ENCODE results near the gene FGG. TPM values are rescaled to one million over a fixed set of nuclear protein-coding genes. Genes with fewer than 3 reads are reported as not detected.

The FGG gene
- total RNA-seq, 1 donor from 2014 or later: not detected

- DNase-seq (ENCODE audit: low read depth): no peak
- Histone ChIP-seq H3K4me3 (ENCODE audit: low read depth, low read length) (no peak overlapping the region), H3K27me3 (ENCODE audit: control insufficient read depth, insufficient read depth, low read length) (no peaks in the 10 kb centered on the region), H3K36me3 (ENCODE audit: control insufficient read depth, insufficient read depth, low read length) (no peaks in the 10 kb centered on the region)
- no peak for TF ChIP-seq CTCF (IDR thresholded peaks at IDR 0.05; ENCODE audit: insufficient read depth, low read length, poor library complexity, severe bottlenecking)
Measured at GRCh38 chr4:154578919-154579318, 33.5 kb downstream of the FGG start.

GRCh38 chr4:154577324-154577723, 35.1 kb downstream of the FGG start:
- no peak for TF ChIP-seq CTCF (IDR thresholded peaks at IDR 0.05; ENCODE audit: insufficient read depth, low read length, poor library complexity, severe bottlenecking)
- no peak for DNase-seq (ENCODE audit: low read depth)
- Histone ChIP-seq H3K36me3 (ENCODE audit: control insufficient read depth, insufficient read depth, low read length) (no peaks in the 10 kb centered on the region), H3K4me3 (ENCODE audit: low read depth, low read length) (no peak overlapping the region), H3K27me3 (ENCODE audit: control insufficient read depth, insufficient read depth, low read length) (no peaks in the 10 kb centered on the region)

GRCh38 chr4:154574311-154574710, 38.1 kb downstream of the FGG start:
- Histone ChIP-seq H3K4me3 (ENCODE audit: low read depth, low read length) (no peak overlapping the region), H3K36me3 (ENCODE audit: control insufficient read depth, insufficient read depth, low read length) (no peaks in the 10 kb centered on the region), H3K27me3 (ENCODE audit: control insufficient read depth, insufficient read depth, low read length) (no peaks in the 10 kb centered on the region)
- no peak for TF ChIP-seq CTCF (IDR thresholded peaks at IDR 0.05; ENCODE audit: insufficient read depth, low read length, poor library complexity, severe bottlenecking)
- no peak for DNase-seq (ENCODE audit: low read depth)

GRCh38 chr4:154573190-154573870, 39.1 kb downstream of the FGG start:
- DNase-seq (ENCODE audit: low read depth): no peak
- Histone ChIP-seq H3K4me3 (ENCODE audit: low read depth, low read length) (no peak overlapping the region), H3K27me3 (ENCODE audit: control insufficient read depth, insufficient read depth, low read length) (no peaks in the 10 kb centered on the region), H3K36me3 (ENCODE audit: control insufficient read depth, insufficient read depth, low read length) (no peaks in the 10 kb centered on the region)
- no peak for TF ChIP-seq CTCF (IDR thresholded peaks at IDR 0.05; ENCODE audit: insufficient read depth, low read length, poor library complexity, severe bottlenecking)

GRCh38 chr4:154569584-154569983, 42.9 kb downstream of the FGG start:
- DNase-seq (ENCODE audit: low read depth): no peak
- TF ChIP-seq CTCF (IDR thresholded peaks at IDR 0.05; ENCODE audit: insufficient read depth, low read length, poor library complexity, severe bottlenecking): no peak
- no peaks in the 10 kb centered on the region for H3K36me3 ChIP-seq (ENCODE audit: control insufficient read depth, insufficient read depth, low read length)

GRCh38 chr4:154569028-154569427, 43.4 kb downstream of the FGG start:
- Histone ChIP-seq H3K36me3 (ENCODE audit: control insufficient read depth, insufficient read depth, low read length) (no peaks in the 10 kb centered on the region), H3K27me3 (ENCODE audit: control insufficient read depth, insufficient read depth, low read length) (no peaks in the 10 kb centered on the region), H3K4me3 (ENCODE audit: low read depth, low read length) (no peak overlapping the region)
- no peak for TF ChIP-seq CTCF (IDR thresholded peaks at IDR 0.05; ENCODE audit: insufficient read depth, low read length, poor library complexity, severe bottlenecking)
- no peak for DNase-seq (ENCODE audit: low read depth)

More at GRCh38 chr4:154569584-154569983, 42.9 kb downstream of the FGG start:
- no peak overlapping the region for H3K4me3 ChIP-seq (ENCODE audit: low read depth, low read length)
- no peaks in the 10 kb centered on the region for H3K27me3 ChIP-seq (ENCODE audit: control insufficient read depth, insufficient read depth, low read length)

Measured in kidney epithelial cell (primary cell).